Frontal cortex (tissue), 4 donors: ENCODE measurements around the gene XXYLT1. TPM values are rescaled to one million over a fixed set of nuclear protein-coding genes. Genes with fewer than 3 reads are reported as not detected.

Experiments
- DNase-seq, 2 donors: peaks; one replicate each; pipeline ENCODE4 v3.0.0; 2012; ENCODE audit warnings: low spot score in 2 of 2
- FAIRE-seq: peaks from 2 replicates; lab custom pipeline; 2012; peaks lifted over from hg19 to GRCh38; lab: Jason Lieb, UNC
- total RNA-seq: library from RNA; depleted of rRNA; stranded (reverse); fragments of >200 nt; gene quantifications from one replicate; pipeline ENCODE4 v1.2.3, GENCODE V29; 2014
- donor health status: control.
- donor health status: control.
- donor health status: control.

XXYLT1 gene
- total RNA-seq, 1 donor from 2014 or later: 23.6 TPM

DNA sequence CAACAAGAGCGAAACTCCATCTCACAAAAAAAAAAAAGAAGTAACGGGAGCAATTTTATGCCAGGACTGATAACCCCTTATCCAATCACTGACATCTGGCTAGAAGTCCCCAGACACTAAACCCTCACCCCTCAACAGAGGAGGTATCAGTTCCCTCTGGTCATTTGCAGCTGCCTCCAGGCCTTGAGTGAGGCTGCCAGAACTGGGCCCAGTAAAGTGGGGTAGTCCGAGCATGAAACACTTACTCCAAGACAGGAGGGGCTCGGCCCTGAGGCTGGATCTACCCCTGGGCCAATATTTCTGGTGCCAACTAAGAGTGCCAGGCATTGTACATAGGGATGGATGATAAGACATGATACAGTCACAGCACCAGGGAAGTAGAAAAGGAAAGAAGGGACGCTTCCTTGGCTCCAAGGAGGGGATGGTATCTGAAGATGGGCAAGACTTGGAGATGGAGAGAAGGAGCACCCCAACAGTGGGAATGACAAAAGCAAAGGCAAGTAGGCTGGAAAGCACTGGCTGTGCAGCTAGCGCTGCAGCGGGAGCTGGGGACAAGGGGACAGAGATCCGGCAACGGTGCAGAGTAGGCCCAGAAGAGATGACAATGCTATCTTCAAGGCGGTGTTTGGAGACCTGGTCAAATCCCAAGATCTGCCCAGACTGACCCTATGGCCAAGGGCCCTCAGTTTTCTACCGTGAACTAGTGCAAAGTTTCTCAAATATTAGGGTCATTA, 2.2 kb downstream of the XXYLT1 start:
- no peak for DNase-seq
- no peak for FAIRE-seq

DNA sequence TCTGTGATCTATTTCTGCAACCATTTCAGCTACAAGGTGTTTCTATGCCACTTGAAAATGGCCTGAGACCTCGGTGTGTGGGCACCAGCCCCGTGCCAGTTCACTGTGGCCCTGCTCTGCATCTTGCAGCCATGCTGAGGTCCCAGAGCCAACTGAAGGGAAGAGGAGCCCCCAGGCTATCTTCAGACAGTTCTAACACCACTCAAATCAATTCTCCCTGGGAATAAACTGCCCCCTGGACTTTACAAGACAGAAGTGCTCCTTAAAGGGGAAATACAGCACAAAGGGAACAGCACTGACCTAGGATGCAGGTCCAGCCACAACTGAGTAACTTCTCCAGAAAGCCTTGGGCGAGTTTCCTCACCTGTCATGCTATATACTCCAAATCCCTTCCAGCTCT, 3.9 kb downstream of the XXYLT1 start:
- FAIRE-seq (no peak), DNase-seq (no peak)

DNA sequence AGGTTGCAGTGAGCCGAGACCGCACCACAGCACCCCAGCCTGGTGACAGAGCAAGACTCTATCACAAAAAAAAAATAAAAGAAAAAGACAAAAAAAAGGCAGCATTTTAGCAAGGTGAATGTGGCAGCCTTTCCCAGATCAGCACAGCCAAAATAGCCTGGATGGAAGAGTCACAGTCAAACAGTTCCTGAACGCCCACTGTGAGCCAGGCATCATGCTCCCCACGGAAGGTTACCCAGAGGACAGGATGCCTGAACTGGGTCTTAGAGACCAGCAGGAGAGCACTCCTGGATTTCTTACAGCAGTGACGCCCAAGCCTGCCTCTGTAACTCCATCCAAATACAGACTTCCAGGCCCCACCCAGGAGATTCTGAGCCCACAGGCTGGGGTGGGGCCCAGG, 4.5 kb downstream of the XXYLT1 start:
- FAIRE-seq: no peak
- no peak for DNase-seq

DNA sequence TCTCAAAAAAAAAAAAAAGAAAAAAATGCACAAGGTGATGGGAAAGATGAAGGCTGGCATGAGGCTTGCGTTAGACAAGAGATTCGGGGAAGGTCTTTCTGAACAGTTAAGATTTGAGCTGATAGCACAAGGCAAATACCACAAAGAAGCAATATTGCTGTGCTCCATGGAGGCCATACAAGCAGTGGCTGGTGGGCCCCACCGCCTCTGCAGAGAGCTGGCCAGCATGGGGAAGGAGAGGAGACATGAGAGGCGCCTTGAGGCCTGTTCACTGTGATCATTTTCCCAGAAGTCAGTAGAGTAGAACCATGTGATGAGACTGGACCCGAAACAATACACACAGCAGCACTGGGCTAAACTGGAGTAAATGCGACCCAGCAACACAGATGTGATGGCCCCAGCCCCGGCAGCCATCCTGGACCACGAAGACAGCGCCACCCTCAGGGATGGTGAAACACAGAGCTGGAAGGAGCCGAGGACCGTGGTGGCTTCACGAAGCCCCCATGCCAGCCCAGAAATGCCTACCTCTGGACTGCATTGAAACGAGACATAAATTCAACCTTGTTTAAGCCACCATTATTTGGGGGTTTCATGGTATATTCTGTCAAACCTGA, 5.5 kb downstream of the XXYLT1 start:
- FAIRE-seq (no peak), DNase-seq (no peak)

DNA sequence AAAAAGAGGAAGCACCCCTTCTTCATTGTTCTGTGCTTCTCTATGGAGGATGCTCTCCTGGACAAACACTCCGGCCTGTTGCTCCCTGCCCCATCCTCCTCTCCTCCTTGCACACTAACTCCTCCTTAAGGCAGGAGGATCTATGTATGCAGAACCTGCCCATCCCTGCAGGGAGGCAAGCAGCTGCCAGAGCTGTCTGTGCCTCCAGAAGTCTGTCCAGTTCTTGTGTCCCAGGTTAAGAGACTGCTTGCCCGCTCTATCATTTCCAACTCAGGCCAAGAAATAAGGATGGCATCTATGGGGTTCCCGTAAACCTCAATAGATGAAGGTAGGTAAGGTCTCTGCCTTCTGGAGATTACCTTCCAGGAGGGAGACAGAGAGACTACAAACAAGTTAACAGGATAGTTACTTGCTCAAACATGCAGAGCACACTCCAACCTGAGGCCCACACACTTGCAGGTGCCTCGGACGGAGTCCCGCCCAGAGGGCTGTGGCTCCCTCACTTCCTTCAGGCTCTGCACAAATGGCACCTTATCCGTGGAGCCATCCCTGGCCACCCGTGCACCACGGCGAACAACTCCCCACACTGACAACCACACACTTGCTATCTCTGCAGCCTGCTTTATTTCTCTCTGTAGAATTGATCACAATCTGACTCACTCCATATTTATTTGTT, 6.9 kb downstream of the XXYLT1 start:
- DNase-seq (no peak), FAIRE-seq (no peak)

DNA sequence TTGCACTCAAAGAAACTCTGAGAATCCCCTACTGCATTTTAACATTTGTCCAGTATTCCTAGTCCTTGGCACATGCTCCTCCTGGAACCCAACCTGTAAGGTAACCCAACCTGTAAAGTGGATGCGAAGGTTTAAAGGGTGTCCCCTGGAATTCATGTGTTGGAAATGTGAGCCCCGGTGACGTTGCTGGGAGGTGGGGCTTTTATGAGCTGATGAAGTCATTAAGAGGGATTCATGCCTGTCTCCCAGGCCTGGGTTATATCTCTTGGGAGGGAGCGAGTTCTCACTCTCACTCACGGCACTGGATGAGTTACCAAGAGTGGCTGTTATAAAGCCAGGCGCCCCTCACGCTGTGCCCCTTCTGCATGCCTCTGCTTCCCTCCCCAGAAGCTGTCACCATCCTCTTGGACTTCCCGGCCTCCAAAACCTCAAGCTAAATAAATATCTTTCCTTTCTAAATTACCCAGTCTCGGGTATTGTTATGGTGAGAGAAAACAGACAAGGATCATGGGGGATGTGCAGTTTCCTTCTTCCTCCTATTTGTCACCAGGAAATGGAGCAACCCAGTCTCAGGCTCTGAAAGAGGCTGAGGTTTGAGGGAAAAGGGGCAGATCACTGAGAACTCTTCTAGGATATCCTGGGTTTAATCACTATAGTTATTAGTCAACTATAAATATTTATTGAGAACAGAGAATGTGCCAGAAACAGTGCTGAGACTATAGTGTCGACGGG, 7.6 kb downstream of the XXYLT1 start:
- no peak for FAIRE-seq
- no peak for DNase-seq

DNA sequence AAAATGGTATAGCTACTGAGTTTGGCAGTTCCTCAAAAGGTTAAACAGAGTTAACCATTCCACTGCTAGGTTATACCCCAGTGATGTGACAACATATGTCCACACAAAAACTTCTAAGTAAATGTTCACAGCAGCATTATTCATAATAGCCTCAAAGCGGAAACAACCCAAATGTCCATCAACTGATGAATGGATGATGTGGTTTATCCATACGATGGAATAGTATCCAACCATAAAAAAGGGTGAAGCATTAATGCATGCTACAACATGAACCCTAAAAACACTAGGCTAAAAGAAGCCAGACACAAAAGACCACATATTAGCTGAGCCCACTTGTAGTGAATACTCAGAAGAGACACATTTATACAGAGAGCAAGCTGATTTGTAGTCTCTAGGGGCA, 9.0 kb downstream of the XXYLT1 start:
- FAIRE-seq (no peak), DNase-seq (no peak)

DNA sequence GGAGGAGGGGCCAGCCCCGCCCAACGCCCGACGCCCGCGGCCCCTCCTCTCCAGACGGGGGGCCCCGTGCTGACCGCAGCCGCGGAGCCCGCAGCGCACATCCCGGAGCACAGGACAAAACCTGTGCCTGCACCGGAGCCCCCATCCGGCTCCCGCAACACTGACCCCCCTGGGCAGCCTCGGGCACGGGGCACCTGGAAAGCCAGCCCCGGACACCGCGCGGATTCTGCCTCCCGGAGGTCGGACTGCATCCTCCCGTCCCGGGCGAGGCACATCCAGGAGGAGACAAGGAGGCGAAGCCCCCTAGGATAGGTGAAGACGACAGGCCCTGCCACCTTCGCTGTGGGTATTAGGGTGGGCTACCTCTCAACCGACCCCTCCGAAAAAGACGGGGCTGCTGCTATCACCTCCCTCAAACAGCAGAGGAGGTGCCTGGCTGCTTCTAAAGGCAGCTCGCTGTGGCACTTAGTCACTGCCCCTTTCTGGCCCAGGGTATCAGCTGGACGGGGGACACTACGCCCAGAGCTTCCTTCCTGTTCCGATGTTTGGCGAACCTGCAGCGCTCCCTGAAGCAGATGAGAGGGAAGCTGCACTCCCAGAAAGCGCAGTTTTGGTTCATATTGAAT, 10.6 kb downstream of the XXYLT1 start:
- FAIRE-seq: no peak
- DNase-seq: no peak

DNA sequence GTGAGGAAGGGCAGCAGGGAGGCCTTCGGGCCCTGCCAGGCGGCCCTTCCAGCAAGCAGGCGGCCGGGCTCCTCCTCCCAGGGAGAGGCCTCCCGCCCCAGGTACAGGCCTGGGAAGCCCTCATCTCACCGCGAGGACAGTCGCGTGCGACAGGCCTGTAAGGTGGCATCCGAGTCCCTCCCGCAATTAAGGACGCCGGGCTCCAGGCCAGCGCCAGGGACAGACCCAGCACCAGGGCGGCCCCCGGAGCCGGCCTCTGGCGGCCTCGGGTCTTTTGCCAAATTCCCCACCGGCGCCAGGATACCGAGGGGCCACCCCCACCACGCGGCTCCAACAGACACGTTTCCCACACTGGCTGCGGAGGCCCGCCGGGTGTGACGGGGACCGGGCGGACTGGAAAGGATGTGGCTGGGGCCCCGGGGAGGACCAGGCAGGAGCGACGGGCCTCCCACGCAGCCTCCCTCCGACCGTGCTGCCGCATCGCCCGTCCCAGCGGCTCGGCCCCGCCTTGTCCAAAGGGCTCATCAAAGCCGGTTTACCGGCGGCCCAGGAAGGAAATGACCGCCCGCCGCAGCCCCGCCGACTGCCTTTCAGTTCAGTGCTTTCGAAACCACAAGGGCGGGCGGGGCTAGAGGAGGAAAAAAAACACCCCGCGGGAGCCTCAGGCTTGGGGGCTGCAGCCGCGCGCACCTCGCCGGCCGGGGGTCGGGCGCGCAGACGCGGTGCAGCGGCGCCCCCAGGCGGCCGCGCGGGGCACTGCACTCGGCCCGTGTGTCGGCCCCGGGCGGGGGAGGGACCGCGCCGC, 11.3 kb downstream of the XXYLT1 start:
- DNase-seq (peak; percentile 97 to 98), FAIRE-seq (no peak)

DNA sequence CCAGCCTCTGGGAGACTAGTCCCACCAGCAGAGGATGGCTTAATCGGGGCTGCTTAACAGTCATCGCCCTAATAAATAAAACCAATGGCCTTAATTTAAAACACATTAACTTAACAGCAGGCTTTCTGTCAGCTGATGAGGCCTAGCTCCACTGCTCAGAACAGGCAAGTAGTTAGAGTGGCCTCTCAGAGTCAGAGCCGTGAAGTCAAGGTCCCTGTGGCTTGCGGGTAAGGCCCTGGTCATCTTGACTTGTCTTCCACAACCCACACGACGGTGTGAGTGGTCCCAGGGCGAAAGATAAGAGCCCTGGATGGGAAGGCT, 11.8 kb downstream of the XXYLT1 start:
- FAIRE-seq (no peak), DNase-seq (no peak)

DNA sequence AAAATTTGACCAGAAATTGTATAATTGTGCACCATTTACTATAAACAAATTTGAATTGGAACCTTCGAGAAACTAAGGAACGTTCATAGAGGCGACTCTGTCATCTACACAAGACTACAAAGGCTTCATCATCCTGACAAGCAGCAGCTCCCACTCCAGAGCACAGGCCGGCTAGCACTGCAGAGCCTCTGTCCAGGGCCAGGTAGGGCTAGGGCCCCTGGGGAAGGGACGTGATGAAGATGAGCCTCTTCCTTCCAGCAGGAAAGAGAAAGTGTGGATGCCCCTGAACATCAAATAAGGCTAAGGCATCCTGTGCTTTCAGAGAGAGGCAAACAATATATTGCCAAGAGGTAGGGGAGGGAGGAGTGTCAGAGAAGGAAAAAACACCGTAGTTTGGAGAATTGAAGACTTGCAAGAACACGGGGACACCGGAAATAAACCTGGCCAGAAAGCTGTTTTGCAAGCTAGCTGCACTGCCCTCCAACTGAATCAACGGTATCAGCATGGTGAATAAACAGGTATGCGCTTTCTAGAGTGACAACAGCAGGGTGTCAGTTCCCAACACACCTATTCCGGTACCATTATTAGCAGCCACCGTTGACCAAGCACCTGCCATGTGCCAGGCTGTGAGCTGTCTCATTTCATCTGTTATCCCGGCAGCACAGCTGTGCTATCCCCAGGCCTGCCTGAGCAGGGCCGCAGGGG, 12.4 kb downstream of the XXYLT1 start:
- DNase-seq (no peak), FAIRE-seq (no peak)

DNA sequence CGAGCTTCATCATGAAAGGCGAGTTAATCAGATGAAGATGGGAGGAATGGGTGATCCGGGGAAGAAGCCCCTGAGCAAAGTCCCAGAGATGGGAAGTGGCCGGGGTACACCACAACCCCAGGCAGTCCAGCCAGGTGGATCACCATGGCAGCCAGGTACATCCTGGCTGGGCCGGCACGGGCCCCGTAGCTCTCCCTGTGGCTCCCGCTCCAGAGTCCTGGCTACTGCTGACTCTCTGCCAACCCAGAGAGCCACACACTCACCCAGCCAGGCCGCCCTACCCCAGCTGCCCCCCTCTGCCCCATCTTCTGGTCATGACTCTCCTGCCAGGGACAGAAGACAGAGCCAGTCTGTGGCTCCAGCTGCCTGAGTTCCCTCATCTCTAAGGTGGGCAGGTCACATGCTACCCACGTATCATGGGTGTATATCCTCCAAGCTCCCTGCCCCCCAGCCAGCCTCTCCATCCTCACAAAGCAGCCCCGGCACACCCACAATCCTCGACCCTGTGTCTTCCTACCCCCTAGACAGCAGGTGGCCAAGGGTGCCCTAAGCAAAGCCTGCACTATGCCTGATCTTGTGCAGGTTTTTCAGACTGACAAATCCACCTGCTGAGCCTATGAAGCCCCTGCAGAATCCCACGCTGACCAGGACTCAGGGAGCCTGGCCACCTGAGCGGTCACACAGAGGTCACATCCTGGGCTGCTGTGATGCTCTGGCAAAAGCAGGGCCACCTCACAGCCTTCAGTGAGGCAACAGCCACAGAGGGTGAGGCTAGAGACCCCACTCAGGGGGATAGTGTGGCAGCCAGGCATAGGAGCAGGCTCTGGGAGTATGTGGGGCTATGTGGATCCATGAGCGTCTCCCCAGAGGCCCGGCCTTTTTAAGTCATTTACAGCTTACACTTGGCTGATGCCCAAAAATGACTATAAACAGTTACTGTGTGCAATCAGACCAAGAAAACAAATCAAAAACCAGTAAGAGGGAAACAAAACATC, 13.2 kb downstream of the XXYLT1 start:
- FAIRE-seq (no peak), DNase-seq (no peak)

DNA sequence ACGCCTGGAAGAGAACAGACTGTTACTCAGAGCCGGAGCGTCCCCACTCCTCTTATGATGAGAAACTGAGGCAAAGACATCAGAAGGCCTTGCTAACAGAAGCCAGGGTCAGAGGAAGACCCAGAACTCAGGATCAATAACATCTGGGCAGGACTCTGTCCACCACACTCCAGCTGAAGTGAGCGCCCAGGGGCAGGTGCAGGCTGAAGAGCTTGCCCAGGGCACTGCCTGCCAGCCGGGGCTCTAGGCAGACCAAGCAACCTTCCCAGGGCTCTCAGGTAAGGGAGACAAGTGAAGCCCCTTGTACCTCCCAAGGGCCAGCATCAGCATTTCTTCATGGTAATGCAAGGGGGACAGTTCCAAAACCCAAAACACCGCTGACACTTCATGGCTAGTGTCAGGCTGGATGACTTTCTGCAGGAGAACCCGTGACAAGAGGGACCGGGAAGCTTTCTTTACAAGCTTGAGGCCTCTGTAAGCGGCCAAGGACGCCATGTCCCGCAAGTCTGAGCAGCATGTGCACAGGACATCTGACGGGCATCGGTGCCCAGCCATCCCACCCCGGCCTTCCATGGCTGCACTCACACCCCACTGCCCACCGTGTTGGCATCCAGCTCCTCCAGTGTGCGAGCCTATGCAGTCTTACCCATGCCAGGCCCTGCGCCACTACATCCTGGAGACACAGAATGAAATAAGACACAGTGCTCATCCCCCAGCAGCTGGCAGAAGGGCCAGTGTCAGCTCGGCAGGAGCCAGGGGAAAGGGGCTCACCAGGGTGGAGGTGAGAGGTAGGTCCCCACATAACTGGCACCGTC, 14.1 kb downstream of the XXYLT1 start:
- FAIRE-seq: no peak
- DNase-seq: no peak

DNA sequence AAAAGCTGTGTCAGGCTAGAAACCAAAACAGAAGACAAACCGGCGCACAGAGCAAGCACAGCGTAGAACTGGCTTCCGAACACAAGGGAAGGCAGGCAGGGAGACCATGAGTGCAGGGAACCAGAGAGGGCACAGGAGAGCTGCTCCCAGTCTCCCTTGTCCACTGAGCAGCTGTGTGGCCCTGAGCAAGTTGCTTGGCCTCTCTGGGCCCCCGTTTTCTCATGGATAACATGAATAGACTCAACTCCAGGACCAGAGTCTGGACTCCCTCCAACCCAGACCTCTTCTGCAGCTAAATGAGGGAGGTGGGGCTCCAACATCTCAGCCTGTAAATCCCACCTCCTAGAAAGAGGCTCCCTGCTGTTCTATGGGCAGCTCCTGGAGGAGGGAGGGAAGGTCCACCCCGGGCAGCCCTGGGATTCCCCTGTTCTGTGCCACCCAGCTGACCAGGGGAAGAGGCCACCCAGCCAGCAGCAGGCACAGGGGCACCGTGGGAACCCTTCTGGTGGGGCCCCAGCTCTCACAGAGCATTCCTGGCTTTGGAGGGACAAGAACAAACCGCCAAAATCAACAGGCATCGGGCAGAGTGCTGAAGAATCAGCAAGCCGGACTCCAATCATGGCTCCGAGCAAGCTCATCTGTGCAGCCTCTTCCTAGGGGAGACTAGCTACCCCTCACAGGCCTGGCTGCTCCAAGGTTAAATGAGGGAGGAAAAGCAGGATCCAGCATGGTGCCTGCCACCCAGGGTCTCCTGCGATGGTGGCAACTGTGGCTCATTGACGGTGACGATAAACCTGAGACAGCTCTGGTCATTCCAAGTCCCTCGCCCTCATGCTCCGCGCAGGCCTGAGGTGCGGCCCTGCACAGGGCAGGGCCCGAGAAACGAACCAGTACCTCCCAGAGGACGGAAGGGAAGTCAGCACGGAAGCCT, 15.1 kb downstream of the XXYLT1 start:
- FAIRE-seq: no peak
- DNase-seq: no peak

DNA sequence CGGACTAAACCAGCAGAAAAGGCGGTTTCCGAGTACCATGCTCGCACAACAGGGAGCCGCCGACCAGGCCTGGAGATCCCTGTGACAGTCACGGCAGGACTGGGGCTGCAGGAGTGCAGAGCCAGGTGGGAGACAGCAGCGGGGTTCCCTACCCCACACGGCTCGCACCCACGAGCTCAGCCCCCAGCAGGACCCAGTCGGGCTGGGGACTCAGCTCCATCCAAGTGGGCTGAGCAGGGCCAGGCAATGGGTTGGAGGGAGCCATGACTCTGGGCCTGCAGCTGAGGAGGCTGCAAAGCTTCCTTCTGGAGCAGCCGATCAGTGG, 15.8 kb downstream of the XXYLT1 start:
- FAIRE-seq (no peak), DNase-seq (no peak)
